AG10803 (cell line): ENCODE measurements around the gene ANKRD60.
A peak's percentile ranks its signal among the peaks of the same experiment; 100 is the strongest.

Experiments used
- DNase-seq: peaks from one replicate; pipeline ENCODE4 v3.0.0; 2010; ENCODE audit warnings: low read depth
- H3K4me3 ChIP-seq: 2 replicates; pipeline ENCODE4 v1.5.1; 2011; ENCODE audit warnings: mild to moderate bottlenecking, low read length, control low read depth
- TF ChIP-seq, protein P1 (sequence below): conservative IDR thresholded peaks from 2 replicates; pipeline ENCODE4 v1.5.1; 2011; ENCODE audit warnings: mild to moderate bottlenecking, low read length, control low read depth, inconsistent platforms

Gene ANKRD60

DNA sequence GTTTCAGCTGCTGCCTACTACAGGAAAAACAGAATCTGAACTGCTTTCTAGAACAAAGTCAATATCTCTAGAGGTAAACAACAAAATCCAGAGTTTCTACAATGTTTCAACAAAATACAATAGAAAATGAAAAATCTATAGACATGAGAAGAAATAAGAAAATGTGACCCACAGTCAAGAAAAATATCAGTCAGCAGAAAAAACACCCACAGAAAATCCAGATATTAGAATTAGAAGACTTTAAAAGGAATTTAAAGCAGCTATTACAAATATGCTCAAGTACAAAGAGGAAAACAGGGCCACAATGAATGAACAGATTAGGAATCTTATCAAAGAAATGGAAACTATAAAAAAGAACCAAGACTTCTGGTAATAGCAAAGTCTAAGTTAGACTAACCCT, 26.4 kb upstream of the ANKRD60 start:
- TF ChIP-seq, protein P1, sequence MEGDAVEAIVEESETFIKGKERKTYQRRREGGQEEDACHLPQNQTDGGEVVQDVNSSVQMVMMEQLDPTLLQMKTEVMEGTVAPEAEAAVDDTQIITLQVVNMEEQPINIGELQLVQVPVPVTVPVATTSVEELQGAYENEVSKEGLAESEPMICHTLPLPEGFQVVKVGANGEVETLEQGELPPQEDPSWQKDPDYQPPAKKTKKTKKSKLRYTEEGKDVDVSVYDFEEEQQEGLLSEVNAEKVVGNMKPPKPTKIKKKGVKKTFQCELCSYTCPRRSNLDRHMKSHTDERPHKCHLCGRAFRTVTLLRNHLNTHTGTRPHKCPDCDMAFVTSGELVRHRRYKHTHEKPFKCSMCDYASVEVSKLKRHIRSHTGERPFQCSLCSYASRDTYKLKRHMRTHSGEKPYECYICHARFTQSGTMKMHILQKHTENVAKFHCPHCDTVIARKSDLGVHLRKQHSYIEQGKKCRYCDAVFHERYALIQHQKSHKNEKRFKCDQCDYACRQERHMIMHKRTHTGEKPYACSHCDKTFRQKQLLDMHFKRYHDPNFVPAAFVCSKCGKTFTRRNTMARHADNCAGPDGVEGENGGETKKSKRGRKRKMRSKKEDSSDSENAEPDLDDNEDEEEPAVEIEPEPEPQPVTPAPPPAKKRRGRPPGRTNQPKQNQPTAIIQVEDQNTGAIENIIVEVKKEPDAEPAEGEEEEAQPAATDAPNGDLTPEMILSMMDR: no peak
- H3K4me3 ChIP-seq: no peak overlapping the region
- no peak for DNase-seq

- TF ChIP-seq, protein P1: no peak
- DNase-seq: peak; percentile 85
- no peak overlapping the region for H3K4me3 ChIP-seq
These were observed 23.6 kb upstream of the ANKRD60 start for GRCh38 chr20:58251979-58252591.

- no peak overlapping the region for H3K4me3 ChIP-seq
- no peak for DNase-seq
- TF ChIP-seq, protein P1: no peak
These were observed 23.0 kb upstream of the ANKRD60 start for GRCh38 chr20:58251348-58251978.

- peak; percentile 38 for DNase-seq
- H3K4me3 ChIP-seq: no peak overlapping the region
- TF ChIP-seq, protein P1: peak; percentile 51
These were observed 17.9 kb upstream of the ANKRD60 start for GRCh38 chr20:58246346-58246745.

- H3K4me3 ChIP-seq: no peak overlapping the region
- DNase-seq: no peak
- TF ChIP-seq, protein P1: no peak
These were observed 17.5 kb upstream of the ANKRD60 start for GRCh38 chr20:58245931-58246330.

GRCh38 chr20:58245181-58245891, 16.9 kb upstream of the ANKRD60 start:
- TF ChIP-seq, protein P1: no peak
- H3K4me3 ChIP-seq: no peak overlapping the region
- no peak for DNase-seq

DNA sequence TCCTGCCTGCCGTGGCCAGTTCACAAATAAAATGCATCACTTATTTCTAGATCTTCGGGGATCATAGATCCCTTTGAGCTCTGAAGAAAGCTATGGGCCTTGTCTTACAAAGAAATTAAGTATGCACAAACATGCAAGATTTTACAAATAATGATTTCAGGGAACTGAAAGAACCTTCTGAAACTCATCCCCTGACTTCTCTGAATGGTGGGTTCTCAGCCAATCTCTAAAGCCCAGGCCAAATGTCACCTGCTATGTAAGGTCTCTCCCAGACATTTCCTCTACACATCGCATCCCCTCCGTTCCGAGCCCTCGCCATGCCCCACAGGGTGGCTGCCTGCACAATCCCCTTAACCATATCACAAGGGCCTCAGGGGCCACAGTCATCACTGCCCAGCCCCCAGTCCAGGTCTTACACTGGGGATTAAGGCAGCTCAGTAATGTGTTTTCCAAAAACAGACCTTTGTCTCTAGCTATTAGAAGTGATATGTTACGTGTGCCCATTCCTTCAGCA, 16.1 kb upstream of the ANKRD60 start:
- no peak for DNase-seq
- H3K4me3 ChIP-seq: no peak overlapping the region
- TF ChIP-seq, protein P1: no peak
